Endometrium (tissue), 2 donors: ENCODE data around the gene TSPAN9.
"Not testable (repeated sequence)": the region's sequence is repeated elsewhere in the genome, so short reads cannot be mapped to it uniquely, and the experiment has no call there.

ENCODE experiments used
- FAIRE-seq: peaks from 2 replicates; lab custom pipeline; 2012; peaks lifted over from hg19 to GRCh38; lab: Jason Lieb, UNC
- donor health status: control.
- donor health status: control.

TSPAN9 gene

GRCh38 chr12:3044141-3044630 is 33.0 kb upstream of the TSPAN9 start:
- FAIRE-seq: no peak

DNA sequence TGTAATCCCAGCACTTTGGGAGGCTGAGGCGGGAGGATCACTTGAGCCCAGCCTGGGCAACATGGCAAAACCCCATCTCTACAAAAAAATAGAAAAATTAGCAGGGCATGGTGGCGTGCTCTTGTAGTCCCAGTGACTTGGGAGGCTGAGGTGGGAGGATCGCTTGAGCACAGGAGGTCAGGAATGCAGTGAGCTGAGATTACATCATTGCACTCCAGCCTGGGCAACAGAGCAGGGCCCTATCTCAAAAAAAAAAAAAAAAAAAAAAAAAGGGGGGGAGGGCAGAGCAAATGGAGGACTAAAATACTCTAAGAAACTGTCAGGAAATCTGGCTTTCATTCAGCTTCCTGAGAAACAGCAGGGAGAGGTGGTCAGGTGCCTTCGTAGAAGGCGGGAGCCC is 31.7 kb upstream of the TSPAN9 start:
- no peak for FAIRE-seq

DNA sequence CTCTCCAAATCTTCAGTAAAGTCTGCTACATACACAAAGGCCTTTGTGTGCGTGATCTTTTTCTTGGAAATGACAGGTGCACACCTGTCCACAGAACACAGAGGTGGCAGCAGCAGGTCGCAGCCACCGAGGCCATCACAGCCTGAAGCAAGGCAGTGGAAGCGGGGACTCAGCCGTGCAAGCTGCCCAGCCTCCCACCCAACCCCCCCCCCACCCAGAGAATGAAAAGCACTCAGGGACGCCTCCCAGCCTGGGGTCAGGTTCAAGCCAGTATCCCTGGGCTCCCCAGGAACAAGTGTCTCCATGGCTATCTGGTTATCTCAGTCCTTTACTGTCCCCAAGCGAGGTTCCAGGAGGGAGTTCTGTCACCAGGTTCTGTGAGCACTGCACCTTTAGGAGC is 31.2 kb upstream of the TSPAN9 start:
- no peak for FAIRE-seq

DNA sequence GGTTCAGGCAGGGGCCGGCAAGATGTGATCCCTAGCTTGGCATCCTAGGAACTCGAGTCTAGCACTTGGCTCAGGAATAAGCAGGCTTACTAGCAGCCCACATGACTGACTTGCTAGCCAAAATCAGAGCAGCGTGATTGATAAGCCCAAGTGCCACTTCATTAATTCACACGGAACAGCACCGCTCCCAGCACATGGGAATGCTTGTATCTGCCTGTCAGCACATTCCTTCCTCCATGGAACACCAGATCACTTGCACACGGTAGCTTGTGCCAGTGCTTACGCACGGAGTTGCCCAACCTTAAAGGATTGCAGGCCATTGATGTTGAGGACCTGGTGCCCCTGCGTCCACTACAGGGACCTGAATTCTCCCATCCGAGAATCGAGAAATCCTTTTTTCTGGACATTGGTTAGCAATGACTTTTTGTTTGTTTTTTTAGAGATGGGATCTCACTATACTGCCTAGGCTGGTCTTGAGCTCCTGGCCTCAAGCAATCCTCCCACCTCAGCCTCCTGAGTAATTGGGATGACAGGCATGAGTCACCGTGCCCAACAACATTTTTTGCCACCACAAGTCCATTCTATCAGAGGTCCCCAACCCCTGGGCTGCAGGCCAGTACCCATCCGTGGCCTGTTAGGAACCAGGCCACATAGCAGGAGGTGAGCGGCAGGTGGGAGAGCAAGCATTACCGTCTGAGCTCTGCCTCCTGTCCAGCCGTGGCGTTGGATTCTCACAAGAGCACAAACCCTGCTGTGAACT is 30.6 kb upstream of the TSPAN9 start:
- FAIRE-seq: no peak

- FAIRE-seq: no peak
Observed at GRCh38 chr12:3047961-3048360, 29.2 kb upstream of the TSPAN9 start.

DNA sequence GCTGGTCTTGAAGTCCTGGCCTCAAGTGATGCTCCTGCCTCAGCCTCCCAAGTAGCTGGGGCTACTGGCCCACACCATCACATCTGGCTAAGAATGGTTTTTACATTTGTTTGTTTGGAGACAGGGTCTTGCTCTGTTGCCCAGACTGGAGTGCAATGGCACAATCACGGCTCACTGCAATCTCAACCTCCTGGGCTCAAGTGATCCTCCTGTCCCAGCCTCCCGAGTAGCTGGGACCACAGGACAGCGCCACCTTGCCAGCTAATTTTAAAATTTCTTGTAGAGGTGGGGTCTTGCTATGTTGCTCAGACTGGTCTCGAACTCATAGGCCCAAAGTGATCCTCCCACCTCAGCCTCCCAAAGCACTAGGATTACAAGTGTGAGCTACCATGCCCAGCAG is 28.6 kb upstream of the TSPAN9 start:
- no peak for FAIRE-seq

GRCh38 chr12:3049176-3049575 is 28.0 kb upstream of the TSPAN9 start:
- no peak for FAIRE-seq

DNA sequence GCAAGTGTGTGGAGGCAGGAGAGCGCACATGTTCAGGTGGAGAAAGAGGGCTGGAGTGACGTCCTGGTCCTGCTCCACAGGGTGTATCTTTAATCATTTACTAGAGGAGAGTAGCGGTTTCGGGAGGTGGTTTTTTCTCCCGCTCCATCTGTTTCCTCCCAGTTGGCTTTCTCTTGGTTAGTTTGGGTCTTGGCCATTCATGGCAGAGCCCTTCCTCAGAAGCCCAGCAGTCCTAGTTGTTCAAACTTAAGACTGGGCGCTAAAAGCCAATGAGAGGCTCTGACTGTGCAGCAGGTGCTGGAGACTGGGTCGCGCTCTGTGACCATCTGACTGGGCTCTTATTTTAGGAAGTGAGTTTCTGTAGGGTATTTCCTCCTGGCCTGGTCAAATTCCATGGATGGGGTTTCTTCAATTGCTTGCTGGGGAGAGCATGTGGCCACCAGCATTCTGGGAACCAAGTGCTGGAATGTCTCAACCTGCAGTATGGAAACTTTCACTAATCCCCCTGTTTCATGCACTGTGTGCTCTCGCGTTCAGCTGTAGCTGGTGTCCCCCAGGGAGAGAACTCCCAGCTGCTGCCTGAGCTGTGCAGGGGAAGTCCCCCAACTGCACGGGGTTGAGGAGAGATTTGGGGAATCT is 27.4 kb upstream of the TSPAN9 start:
- no peak for FAIRE-seq

DNA sequence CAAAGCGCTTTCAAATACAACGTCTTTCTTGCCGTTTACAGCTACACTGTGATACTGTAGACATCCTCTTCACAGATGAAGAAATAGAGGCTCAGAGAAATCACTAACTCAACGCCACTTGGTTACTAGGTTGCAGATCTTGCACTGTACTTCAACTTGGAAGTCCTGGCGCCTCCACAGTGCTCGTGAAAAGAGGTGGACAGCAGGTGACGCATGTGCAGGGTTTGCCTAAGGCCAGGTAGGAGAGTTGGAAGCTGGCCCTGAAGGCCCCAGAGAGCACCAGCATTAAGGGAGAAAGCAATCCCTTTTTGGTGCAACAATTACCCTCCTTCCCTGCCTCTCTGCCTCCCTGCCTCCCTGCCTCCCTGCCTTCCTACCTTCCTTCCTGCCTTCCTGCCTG is 22.8 kb upstream of the TSPAN9 start:
- no peak for FAIRE-seq

GRCh38 chr12:3055026-3055703 is 22.0 kb upstream of the TSPAN9 start:
- peak; percentile 88 for FAIRE-seq

GRCh38 chr12:3055704-3056467 is 21.3 kb upstream of the TSPAN9 start:
- no peak for FAIRE-seq

- no peak for FAIRE-seq
Observed at GRCh38 chr12:3061059-3061458, 16.1 kb upstream of the TSPAN9 start.

GRCh38 chr12:3061501-3062215 is 15.5 kb upstream of the TSPAN9 start:
- FAIRE-seq: no peak

DNA sequence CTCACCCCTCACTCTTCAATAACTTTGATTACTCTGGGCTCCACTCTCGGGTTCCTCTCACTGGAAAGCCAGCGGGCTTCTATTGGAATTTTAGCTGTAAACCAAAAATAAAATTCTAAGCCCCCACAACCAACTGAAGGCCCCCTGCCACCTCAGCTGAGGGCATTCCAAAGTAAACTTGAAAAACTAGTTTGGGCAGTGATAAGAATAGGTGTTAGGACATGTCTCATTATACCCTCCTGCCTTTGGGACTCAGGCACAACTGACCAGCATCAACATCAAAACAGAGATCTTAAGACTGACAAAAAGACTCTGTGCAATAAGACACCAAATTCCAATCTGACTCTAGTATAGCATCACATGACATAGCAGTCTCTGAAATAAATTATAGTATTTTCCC is 11.9 kb upstream of the TSPAN9 start:
- FAIRE-seq: no peak

DNA sequence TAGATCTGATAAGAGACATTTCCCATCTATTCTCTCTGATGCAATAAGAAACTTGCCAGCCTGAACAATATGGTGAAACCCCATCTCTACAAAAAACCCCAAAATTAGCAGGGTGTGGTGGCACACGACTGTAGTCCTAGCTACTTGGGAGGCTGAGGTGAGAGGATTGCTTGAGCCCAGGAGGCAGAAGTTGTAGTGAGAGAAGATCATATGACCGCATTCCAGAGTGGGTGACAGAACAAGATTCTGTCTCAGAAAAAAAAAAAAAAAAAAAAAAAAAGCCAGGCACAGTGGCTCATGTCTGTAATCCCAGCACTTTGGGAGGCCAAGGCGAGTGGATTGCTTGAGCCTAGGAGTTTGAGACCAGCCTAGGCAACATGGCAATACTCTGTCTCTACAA is 11.3 kb upstream of the TSPAN9 start:
- FAIRE-seq: not testable (repeated sequence)

GRCh38 chr12:3069714-3070113 is 7.5 kb upstream of the TSPAN9 start:
- FAIRE-seq: no peak

- no peak for FAIRE-seq
Observed at GRCh38 chr12:3071107-3071506, 6.1 kb upstream of the TSPAN9 start.

GRCh38 chr12:3071710-3072109 is 5.5 kb upstream of the TSPAN9 start:
- no peak for FAIRE-seq

- FAIRE-seq: no peak
Observed at GRCh38 chr12:3073438-3074250, 3.5 kb upstream of the TSPAN9 start.

- FAIRE-seq: no peak
Observed at GRCh38 chr12:3075315-3075714, 1.9 kb upstream of the TSPAN9 start.

- no peak for FAIRE-seq
Observed at GRCh38 chr12:3077572-3078081, 448 bp downstream of the TSPAN9 start.
